Lung microvascular endothelial cell (primary cell): Measurements from ENCODE around the gene ATG16L1. TPM values are rescaled to one million over a fixed set of nuclear protein-coding genes. Genes with fewer than 3 reads are reported as not detected.

ENCODE experiments used
- DNase-seq, 2 donors: peaks; one replicate each; pipeline versions ENCODE4 v3.0.0 to v3.0.0-alpha.2; 2010; ENCODE audit warnings: low read depth in 2 of 2
- total RNA-seq: library from RNA; depleted of rRNA; stranded (reverse); fragments of >200 nt; gene quantifications from 2 replicates; pipeline ENCODE4 v1.2.1, GENCODE V29; 2014

Gene ATG16L1
- total RNA-seq, 1 donor from 2014 or later = 26.2 TPM

DNA sequence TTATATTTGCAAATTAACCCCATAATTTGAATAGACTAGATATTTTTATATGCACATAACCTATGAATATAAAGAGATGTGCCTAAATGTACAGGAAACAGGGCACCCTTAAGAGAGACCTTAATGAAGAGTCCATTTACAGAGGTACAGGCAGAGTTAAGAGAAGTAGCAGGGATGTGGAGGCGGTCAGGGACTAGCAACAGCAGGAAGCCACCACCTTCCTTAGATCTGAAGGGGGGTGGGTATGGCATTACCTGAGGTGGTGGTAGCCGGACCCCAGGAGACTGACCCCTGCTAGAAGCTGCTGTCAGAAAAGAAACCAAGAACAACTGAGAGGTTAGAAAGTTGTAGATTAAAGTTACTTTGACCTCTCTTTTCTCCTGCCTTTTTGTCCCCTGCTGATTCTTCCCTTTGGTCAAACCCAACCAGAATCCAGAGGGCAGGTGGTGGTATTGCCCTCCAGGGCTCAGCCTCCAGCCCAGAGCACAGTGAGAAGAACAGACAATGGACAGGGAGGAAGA, 24.9 kb upstream of the ATG16L1 start:
- DNase-seq = no peak

DNA sequence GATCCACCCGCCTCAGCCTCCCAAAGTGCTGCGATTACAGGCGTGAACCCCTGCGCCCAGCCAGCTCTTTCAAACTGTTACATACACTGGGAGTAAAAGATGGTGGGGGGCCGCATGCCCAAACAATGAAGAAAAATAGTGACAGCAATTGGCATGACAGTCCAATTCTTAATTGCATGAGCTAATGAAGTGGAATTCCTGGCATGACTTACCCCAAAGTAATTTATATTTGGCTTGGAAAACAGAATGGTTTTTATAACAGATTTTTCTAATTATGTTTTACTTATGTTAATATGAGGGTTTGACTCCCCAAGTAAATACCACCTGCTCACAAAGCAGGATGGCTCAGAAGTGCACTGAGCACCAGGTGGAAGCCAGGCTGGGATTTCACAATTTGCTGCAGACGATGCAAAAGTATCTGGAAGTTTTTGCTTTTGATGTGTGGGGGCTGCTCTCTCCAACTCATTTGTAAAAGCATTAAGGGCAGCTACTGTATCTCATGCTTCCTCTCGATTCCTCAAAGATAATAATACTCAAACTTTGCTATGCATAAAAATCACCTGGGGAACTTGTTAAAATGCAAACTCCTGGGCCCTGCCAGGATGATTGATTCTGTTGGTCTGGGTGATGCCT, 24.0 kb upstream of the ATG16L1 start:
- DNase-seq = no peak

DNA sequence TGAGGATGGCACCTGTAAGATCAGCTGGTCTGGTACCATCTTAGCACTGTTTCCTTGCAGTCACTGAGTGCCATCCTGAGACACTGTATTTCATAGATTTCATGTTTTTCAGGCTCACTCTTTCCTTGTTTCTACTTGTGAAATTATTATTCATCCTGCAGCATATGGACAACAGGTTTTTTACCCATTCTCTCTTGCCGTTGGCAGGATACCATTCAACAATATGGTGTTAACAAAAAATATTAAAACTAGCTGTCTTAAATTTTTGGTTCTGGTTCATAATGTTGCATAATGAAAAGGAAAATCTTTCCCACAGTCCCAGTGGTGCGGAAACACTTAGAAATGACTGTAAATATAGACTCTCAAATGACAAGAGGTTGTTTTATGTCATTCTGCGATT, 23.1 kb upstream of the ATG16L1 start:
- DNase-seq = no peak

GRCh38 chr2:233233618-233234230, 17.7 kb upstream of the ATG16L1 start:
- no peak for DNase-seq

- no peak for DNase-seq
Observed at GRCh38 chr2:233234264-233234663, 17.2 kb upstream of the ATG16L1 start.

GRCh38 chr2:233234996-233235395, 16.5 kb upstream of the ATG16L1 start:
- DNase-seq = no peak

DNA sequence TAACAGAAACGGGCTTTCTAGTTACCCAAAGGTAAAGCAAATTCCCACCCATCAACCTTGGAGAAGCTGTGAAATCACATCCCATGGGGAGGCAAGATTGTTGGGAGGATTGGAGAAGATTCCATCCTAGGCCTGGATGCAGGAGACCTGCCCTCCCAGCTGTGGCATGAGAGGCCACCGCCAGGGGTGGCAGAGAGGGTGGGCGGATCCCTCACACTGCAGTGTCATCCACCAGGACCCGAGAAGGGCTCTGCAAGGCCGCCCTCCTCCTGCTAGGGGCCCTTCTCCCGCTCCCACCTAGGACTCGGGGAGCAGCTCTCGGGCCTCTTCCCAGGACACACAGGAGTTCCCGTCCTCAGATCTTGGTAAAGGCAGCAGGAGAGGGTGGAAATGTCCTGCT, 15.5 kb upstream of the ATG16L1 start:
- no peak for DNase-seq

DNA sequence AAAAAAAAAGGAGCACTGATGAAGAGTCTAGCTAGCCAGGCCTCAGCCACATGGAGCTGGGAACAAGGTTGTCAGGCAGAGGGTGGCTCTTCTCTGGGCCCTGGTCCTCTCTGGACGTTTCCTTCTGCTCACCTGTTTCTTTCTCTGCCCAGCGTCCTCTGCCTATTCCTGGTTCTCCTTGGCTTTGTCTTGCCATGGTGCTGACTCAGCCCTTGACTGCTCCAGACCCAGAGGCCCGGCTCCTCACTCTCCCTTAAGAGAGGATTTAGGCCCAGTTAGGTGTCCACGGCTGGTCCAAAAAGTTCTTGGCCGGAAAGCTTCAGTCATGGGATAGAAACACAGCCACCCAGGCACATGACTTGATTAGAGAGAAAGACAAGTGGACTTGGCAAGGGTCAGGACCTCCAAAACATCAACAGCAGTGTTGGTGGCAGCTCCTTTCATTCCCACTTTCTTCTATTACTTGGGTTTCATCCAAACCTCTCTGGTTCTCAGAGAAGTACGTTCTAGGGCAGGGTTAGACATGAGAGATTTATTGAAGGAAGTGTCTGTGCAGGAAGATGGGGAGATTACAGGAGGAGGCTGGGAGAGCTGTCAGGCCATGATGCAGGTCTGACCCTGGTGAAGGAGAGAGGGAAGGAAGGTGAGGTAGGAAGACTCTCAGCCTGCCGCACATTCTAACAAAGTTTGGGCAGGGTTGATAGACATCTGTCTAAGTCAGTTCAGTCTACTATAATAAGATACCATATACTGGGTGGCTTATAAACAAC, 14.5 kb upstream of the ATG16L1 start:
- DNase-seq = no peak

GRCh38 chr2:233240897-233241296, 10.6 kb upstream of the ATG16L1 start:
- no peak for DNase-seq

DNA sequence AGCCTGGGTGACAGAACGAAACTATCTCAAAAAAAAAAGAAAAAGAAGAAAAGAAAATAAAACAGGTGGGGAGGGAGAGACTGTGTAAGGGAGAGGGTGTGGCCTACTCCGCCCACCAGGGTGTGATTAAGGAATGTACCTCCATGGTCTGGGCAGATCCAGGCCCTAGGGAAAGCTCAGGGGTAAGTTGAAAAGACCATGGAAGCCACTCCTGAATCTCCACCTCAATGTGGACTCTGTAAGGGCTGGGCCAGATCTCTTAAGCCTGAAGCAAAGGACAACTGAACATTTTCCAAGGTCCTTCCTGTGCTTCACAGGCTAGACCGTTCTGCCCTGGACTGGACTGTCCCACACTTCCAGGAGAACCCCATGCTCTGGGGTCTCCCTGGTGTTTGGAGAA, 9.7 kb upstream of the ATG16L1 start:
- no peak for DNase-seq

- DNase-seq = peak; percentile 15 to 51
Observed at GRCh38 chr2:233242231-233242927, 9.1 kb upstream of the ATG16L1 start.

GRCh38 chr2:233243348-233243747, 8.1 kb upstream of the ATG16L1 start:
- DNase-seq = no peak

GRCh38 chr2:233244818-233245217, 6.7 kb upstream of the ATG16L1 start:
- DNase-seq = peak in 1 of 2 donors; percentile 23

DNA sequence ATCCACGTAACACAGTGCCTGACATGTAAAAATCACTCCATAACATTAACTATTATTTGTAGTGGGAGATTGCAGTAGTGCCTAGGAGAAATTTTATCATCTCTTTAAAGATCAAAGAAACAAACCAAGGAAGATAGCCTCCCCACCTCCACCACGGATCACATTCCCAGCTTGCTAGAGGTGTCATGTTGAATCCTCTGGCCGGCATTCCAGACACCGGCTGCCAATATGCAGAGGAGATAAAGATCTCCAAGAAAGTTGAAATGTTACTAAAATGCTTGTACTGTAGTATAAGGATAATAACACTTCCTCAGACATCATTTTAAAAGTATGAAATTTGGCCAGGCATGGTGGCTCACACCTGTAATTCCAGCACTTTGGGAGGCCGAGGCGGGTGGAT, 6.1 kb upstream of the ATG16L1 start:
- DNase-seq = no peak

DNA sequence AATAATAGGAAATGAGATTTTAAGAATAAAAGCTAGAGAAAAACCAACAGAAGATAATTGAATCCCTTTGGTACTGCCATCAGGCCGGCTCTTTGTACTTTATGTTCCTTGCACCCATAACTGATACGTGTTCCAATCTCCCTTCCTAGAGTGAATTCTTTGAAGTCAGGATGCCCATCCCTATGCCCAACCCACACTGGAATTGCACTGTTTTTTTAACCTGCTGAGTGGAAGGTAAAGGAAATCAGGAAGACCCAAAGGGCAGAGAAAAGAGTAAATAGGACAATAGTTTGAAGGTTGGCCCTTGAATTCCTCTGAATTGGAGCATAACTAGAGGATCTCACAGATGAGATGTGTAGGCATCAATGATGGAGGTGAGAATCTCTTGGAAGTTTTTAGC, 4.4 kb upstream of the ATG16L1 start:
- no peak for DNase-seq

GRCh38 chr2:233247744-233248143, 3.7 kb upstream of the ATG16L1 start:
- peak in 1 of 2 donors; percentile 78 for DNase-seq

DNA sequence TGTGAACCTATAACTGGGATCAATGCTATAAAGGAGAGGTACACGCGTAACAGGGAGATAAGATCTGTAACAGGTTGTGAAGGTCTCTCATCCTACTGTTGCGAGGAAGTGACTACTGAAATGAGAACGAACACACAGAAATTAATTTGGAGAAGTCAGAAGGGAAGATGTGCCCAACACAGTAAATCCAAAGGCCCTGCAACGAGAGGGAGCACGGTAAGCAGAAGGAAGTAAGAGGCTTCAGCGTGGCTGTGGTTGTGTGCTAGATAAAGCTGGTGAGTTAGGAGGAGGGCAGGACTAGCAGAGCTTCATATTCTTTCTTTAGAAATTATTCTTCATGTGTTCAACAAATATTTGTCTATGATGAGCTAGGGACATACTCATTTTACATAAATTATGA, 2.5 kb upstream of the ATG16L1 start:
- DNase-seq = no peak

- no peak for DNase-seq
Observed at GRCh38 chr2:233250568-233250967, 905 bp upstream of the ATG16L1 start.

- no peak for DNase-seq
Observed at GRCh38 chr2:233250985-233251305, 528 bp upstream of the ATG16L1 start.

- peak in 1 of 2 donors; percentile 25 for DNase-seq
Observed at GRCh38 chr2:233252227-233252626, 754 bp downstream of the ATG16L1 start.

- DNase-seq = peak in 1 of 2 donors; percentile 37
Observed at GRCh38 chr2:233255151-233255550, 3.7 kb downstream of the ATG16L1 start.

- no peak for DNase-seq
Observed at GRCh38 chr2:233256048-233256447, 4.6 kb downstream of the ATG16L1 start.
